Activated naive CD8-positive, alpha-beta T cell treated with anti-CD3 and anti-CD28 coated beads, Interleukin-2, amount 10 ng/mL, durations not matched to agents 7 days and 5 days (primary cell): Measurements from ENCODE around the gene ZNF512. TPM values are rescaled to one million over a fixed set of nuclear protein-coding genes. Genes with fewer than 3 reads are reported as not detected.

Experiments used
- ATAC-seq: fragments of 150-1000 bp; cut with Tn5 transposase; one replicate; pipeline ENCODE4 v1.10.0; 2021; ENCODE audit warnings: low read depth, moderate library complexity
- POLR2A ChIA-PET: fragments of 350-600 bp; sonication (Branson Sonifier 250); formaldehyde crosslinking; loops from one replicate; lab custom pipeline; 2021; ENCODE audit warnings: antibody characterized with exemption; lab: Charles Lee
- DNase-seq: peaks from one replicate; pipeline ENCODE4 v3.0.0; 2021
- H3K27ac Mint-ChIP-seq: one replicate; pipeline ENCODE4 v1.8.0; 2022; ENCODE audit warnings: mild to moderate bottlenecking, mixed read lengths
- H3K27me3 Mint-ChIP-seq: one replicate; pipeline ENCODE4 v1.8.0; 2022; ENCODE audit warnings: mild to moderate bottlenecking, moderate library complexity, mixed read lengths
- H3K36me3 Mint-ChIP-seq: one replicate; pipeline ENCODE4 v1.8.0; 2021; ENCODE audit warnings: mild to moderate bottlenecking, mixed read lengths
- H3K4me1 Mint-ChIP-seq: one replicate; pipeline ENCODE4 v1.8.0; 2021; ENCODE audit warnings: mixed read lengths
- H3K4me3 Mint-ChIP-seq: one replicate; pipeline ENCODE4 v1.8.0; 2022; ENCODE audit warnings: mild to moderate bottlenecking, moderate library complexity, mixed read lengths
- H3K9me3 Mint-ChIP-seq: one replicate; pipeline ENCODE4 v1.8.0; 2021; ENCODE audit warnings: mixed read lengths
- total RNA-seq, 2 experiments: library from RNA; stranded (reverse); gene quantifications; one replicate each; pipeline ENCODE4 v1.2.3, GENCODE V29; 2021

The ZNF512 gene
- total RNA-seq, 2 experiments from 2014 or later: 55.0 to 56.6 TPM

- H3K4me3 Mint-ChIP-seq: no peak overlapping the region
- peaks cover 16% of the 10 kb centered on the region for H3K9me3 Mint-ChIP-seq
- POLR2A ChIA-PET: no interaction called here
- H3K36me3 Mint-ChIP-seq: peaks cover 3% of the 10 kb centered on the region
- H3K27ac Mint-ChIP-seq: no peak overlapping the region
- ATAC-seq (no peak), DNase-seq (no peak)
- H3K4me1 Mint-ChIP-seq: no peaks in the 10 kb centered on the region
- H3K27me3 Mint-ChIP-seq: peaks cover 56% of the 10 kb centered on the region
These were observed 13.4 kb upstream of the ZNF512 start for GRCh38 chr2:27569398-27569797.

- ATAC-seq (no peak), DNase-seq (no peak)
- Mint-ChIP-seq H3K4me1 (no peaks in the 10 kb centered on the region), H3K36me3 (peaks cover 5% of the 10 kb centered on the region), H3K4me3 (no peak overlapping the region), H3K9me3 (peaks cover 21% of the 10 kb centered on the region), H3K27me3 (peaks cover 43% of the 10 kb centered on the region), H3K27ac (no peak overlapping the region)
- POLR2A ChIA-PET: interaction anchor here (1.0 kb wide), 1 partner anchor 57 kb away, joined by 3 read pairs; the partner anchor contains the start of gene CCDC121
These were observed 11.6 kb upstream of the ZNF512 start for GRCh38 chr2:27571197-27571596.

- no peak overlapping the region for H3K4me3 Mint-ChIP-seq
- DNase-seq (no peak), ATAC-seq (no peak)
- POLR2A ChIA-PET: interaction anchor here (1.0 kb wide), 1 partner anchor 57 kb away, joined by 3 read pairs; the partner anchor contains the start of gene CCDC121
- H3K27me3 Mint-ChIP-seq: peaks cover 40% of the 10 kb centered on the region
- peaks cover 21% of the 10 kb centered on the region for H3K9me3 Mint-ChIP-seq
- H3K36me3 Mint-ChIP-seq: peaks cover 5% of the 10 kb centered on the region
- H3K27ac Mint-ChIP-seq: no peak overlapping the region
- no peaks in the 10 kb centered on the region for H3K4me1 Mint-ChIP-seq
These were observed 11.2 kb upstream of the ZNF512 start for GRCh38 chr2:27571681-27572080.

- H3K27ac Mint-ChIP-seq: no peak overlapping the region
- DNase-seq (no peak), ATAC-seq (no peak)
- H3K36me3 Mint-ChIP-seq: peaks cover 5% of the 10 kb centered on the region
- peaks cover 32% of the 10 kb centered on the region for H3K27me3 Mint-ChIP-seq
- H3K4me1 Mint-ChIP-seq: no peaks in the 10 kb centered on the region
- peaks cover 21% of the 10 kb centered on the region for H3K9me3 Mint-ChIP-seq
- POLR2A ChIA-PET: no interaction called here
- no peak overlapping the region for H3K4me3 Mint-ChIP-seq
These were observed 10.4 kb upstream of the ZNF512 start for GRCh38 chr2:27572439-27572838.

GRCh38 chr2:27572998-27573429 lies 9.8 kb upstream of the ZNF512 start:
- DNase-seq: no peak
- no peak for ATAC-seq
- peaks cover 29% of the 10 kb centered on the region for H3K27me3 Mint-ChIP-seq
- POLR2A ChIA-PET: no interaction called here
- peaks cover 24% of the 10 kb centered on the region for H3K9me3 Mint-ChIP-seq
- H3K4me3 Mint-ChIP-seq: no peak overlapping the region
- no peak overlapping the region for H3K27ac Mint-ChIP-seq
- H3K36me3 Mint-ChIP-seq: peaks cover 5% of the 10 kb centered on the region
- H3K4me1 Mint-ChIP-seq: no peaks in the 10 kb centered on the region

- ATAC-seq: no peak
- Mint-ChIP-seq H3K4me1 (no peaks in the 10 kb centered on the region), H3K27me3 (peaks cover 27% of the 10 kb centered on the region), H3K36me3 (peaks cover 5% of the 10 kb centered on the region), H3K27ac (no peak overlapping the region), H3K9me3 (peaks cover 21% of the 10 kb centered on the region), H3K4me3 (no peak overlapping the region)
- POLR2A ChIA-PET: no interaction called here
- DNase-seq: no peak
These were observed 9.4 kb upstream of the ZNF512 start for GRCh38 chr2:27573452-27573851.

- peak overlapping the region; percentile 23 for H3K27ac Mint-ChIP-seq
- peak overlapping the region; percentile 17 for H3K4me3 Mint-ChIP-seq
- H3K9me3 Mint-ChIP-seq: peaks cover 13% of the 10 kb centered on the region
- POLR2A ChIA-PET: interaction anchor here (0.6 kb wide), 1 partner anchor 12 kb away, joined by 3 read pairs; no protein-coding TSS in a partner anchor
- DNase-seq (no peak), ATAC-seq (no peak)
- peaks cover 13% of the 10 kb centered on the region for H3K27me3 Mint-ChIP-seq
- H3K4me1 Mint-ChIP-seq: peaks cover 28% of the 10 kb centered on the region
- H3K36me3 Mint-ChIP-seq: peaks cover 23% of the 10 kb centered on the region
These were observed 1.3 kb upstream of the ZNF512 start for GRCh38 chr2:27581417-27582128.

- peaks cover 13% of the 10 kb centered on the region for H3K9me3 Mint-ChIP-seq
- DNase-seq: no peak
- peaks cover 30% of the 10 kb centered on the region for H3K36me3 Mint-ChIP-seq
- peak overlapping the region; percentile 98 for H3K4me3 Mint-ChIP-seq
- peak overlapping the region; percentile 97 for H3K27ac Mint-ChIP-seq
- peaks cover 13% of the 10 kb centered on the region for H3K27me3 Mint-ChIP-seq
- no peak for ATAC-seq
- peaks cover 35% of the 10 kb centered on the region for H3K4me1 Mint-ChIP-seq
- POLR2A ChIA-PET: interaction anchor here (1.1 to 2.3 kb wide), 2 partner anchors 46 to 82 kb away, joined by 3 to 11 read pairs; partner anchors contain the start of genes CCDC121 and GPN1
These were observed 630 bp upstream of the ZNF512 start for GRCh38 chr2:27582129-27582694.

- peak; percentile 1 for ATAC-seq
- Mint-ChIP-seq H3K4me3 (peak overlapping the region; percentile 98), H3K27ac (peak overlapping the region; percentile 97), H3K4me1 (peaks cover 36% of the 10 kb centered on the region), H3K36me3 (peaks cover 33% of the 10 kb centered on the region), H3K9me3 (peaks cover 9% of the 10 kb centered on the region), H3K27me3 (peaks cover 10% of the 10 kb centered on the region)
- POLR2A ChIA-PET: interaction anchor here (1.1 to 2.3 kb wide), 2 partner anchors 45 to 81 kb away, joined by 3 to 11 read pairs; partner anchors contain the start of genes CCDC121 and GPN1
- no peak for DNase-seq
These were observed 611 bp downstream of the ZNF512 start for GRCh38 chr2:27583390-27583915.

GRCh38 chr2:27584597-27584996 lies 1.8 kb downstream of the ZNF512 start:
- H3K27ac Mint-ChIP-seq: peak overlapping the region; percentile 27
- H3K27me3 Mint-ChIP-seq: peaks cover 5% of the 10 kb centered on the region
- peaks cover 36% of the 10 kb centered on the region for H3K4me1 Mint-ChIP-seq
- DNase-seq (no peak), ATAC-seq (no peak)
- H3K9me3 Mint-ChIP-seq: peaks cover 6% of the 10 kb centered on the region
- POLR2A ChIA-PET: interaction anchor here (0.6 to 2.3 kb wide), 3 partner anchors 44 to 1167 kb away, joined by 3 to 11 read pairs (median 3); partner anchors contain the start of genes CCDC121, GPN1 and PPP1CB
- H3K36me3 Mint-ChIP-seq: peaks cover 33% of the 10 kb centered on the region
- peak overlapping the region; percentile 98 for H3K4me3 Mint-ChIP-seq

- POLR2A ChIA-PET: no interaction called here
- Mint-ChIP-seq H3K9me3 (peaks cover 10% of the 10 kb centered on the region), H3K4me1 (peaks cover 39% of the 10 kb centered on the region), H3K4me3 (no peak overlapping the region), H3K27ac (no peak overlapping the region), H3K27me3 (no peaks in the 10 kb centered on the region), H3K36me3 (peaks cover 49% of the 10 kb centered on the region)
- DNase-seq (no peak), ATAC-seq (no peak)
These were observed 4.2 kb downstream of the ZNF512 start for GRCh38 chr2:27587025-27587424.

GRCh38 chr2:27588308-27588707 lies 5.5 kb downstream of the ZNF512 start:
- H3K4me3 Mint-ChIP-seq: no peak overlapping the region
- ATAC-seq (no peak), DNase-seq (no peak)
- no peak overlapping the region for H3K27ac Mint-ChIP-seq
- peaks cover 34% of the 10 kb centered on the region for H3K4me1 Mint-ChIP-seq
- POLR2A ChIA-PET: no interaction called here
- H3K27me3 Mint-ChIP-seq: no peaks in the 10 kb centered on the region
- H3K9me3 Mint-ChIP-seq: peaks cover 10% of the 10 kb centered on the region
- peaks cover 58% of the 10 kb centered on the region for H3K36me3 Mint-ChIP-seq

GRCh38 chr2:27591745-27592144 lies 8.9 kb downstream of the ZNF512 start:
- H3K27me3 Mint-ChIP-seq: no peaks in the 10 kb centered on the region
- POLR2A ChIA-PET: no interaction called here
- peaks cover 17% of the 10 kb centered on the region for H3K9me3 Mint-ChIP-seq
- no peak for ATAC-seq
- H3K4me1 Mint-ChIP-seq: peaks cover 10% of the 10 kb centered on the region
- H3K36me3 Mint-ChIP-seq: peaks cover 67% of the 10 kb centered on the region
- no peak for DNase-seq
- H3K27ac Mint-ChIP-seq: no peak overlapping the region
- H3K4me3 Mint-ChIP-seq: no peak overlapping the region
